HepG2 (cell line): Measurements from ENCODE around the gene LILRB3. TPM values are rescaled to one million over a fixed set of nuclear protein-coding genes. Genes with fewer than 3 reads are reported as not detected.

Experiments used
- BRCA1 ChIP-seq: sonication (generic); formaldehyde crosslinking; IDR thresholded peaks from 2 replicates; pipeline ENCODE4 v1.4.0; 2020; ENCODE audit warnings: missing genetic modification reagents
- CBFB ChIP-seq: sonication (generic); formaldehyde crosslinking; IDR thresholded peaks from 2 replicates; pipeline ENCODE4 v1.4.0; 2020; ENCODE audit warnings: missing genetic modification reagents
- GABPB1 ChIP-seq: IDR thresholded peaks from 2 replicates; pipeline ENCODE4 v1.6.1; 2016; ENCODE audit warnings: mild to moderate bottlenecking, missing genetic modification reagents, moderate library complexity, missing compliant biosample characterization
- KLF15 ChIP-seq: sonication (generic); formaldehyde crosslinking; IDR thresholded peaks from 2 replicates; pipeline ENCODE4 v1.8.1; 2023; ENCODE audit warnings: borderline replicate concordance, mild to moderate bottlenecking, inconsistent platforms, missing genetic modification reagents, mixed read lengths
- PREB ChIP-seq: sonication (generic); formaldehyde crosslinking; IDR thresholded peaks from 2 replicates; pipeline ENCODE4 v1.4.0; 2020; ENCODE audit warnings: missing genetic modification reagents
- RAD21 ChIP-seq: fragments of 450-650 bp; formaldehyde crosslinking; IDR thresholded peaks from 2 replicates; pipeline ENCODE4 v1.5.0; 2020; ENCODE audit warnings: mild to moderate bottlenecking
- SATB2 ChIP-seq: sonication (generic); formaldehyde crosslinking; IDR thresholded peaks from 2 replicates; pipeline ENCODE4 v1.5.0; 2020; ENCODE audit warnings: missing genetic modification reagents
- TERF1 ChIP-seq: sonication (generic); formaldehyde crosslinking; IDR thresholded peaks from 2 replicates; pipeline ENCODE4 v1.8.0; 2022; ENCODE audit warnings: mild to moderate bottlenecking, missing genetic modification reagents, moderate library complexity
- TFE3 ChIP-seq: IDR thresholded peaks from 2 replicates; pipeline ENCODE4 v1.6.1; 2016
- ZBTB25 ChIP-seq: IDR thresholded peaks from 2 replicates; pipeline ENCODE4 v1.6.1; 2018; ENCODE audit warnings: missing genetic modification reagents
- ZHX2 ChIP-seq, 2 experiments: sonication (generic) in 1 of 2; formaldehyde crosslinking in 1 of 2; IDR thresholded peaks; 2 replicates each; pipeline versions ENCODE4 v1.6.1 to v1.9.0; 2014 to 2022; ENCODE audit warnings: antibody characterized with exemption in 1 of 2, borderline replicate concordance in 1 of 2, inconsistent platforms in 1 of 2, low read depth in 1 of 2, missing genetic modification reagents in 1 of 2
- ZNF530 ChIP-seq: sonication (generic); formaldehyde crosslinking; IDR thresholded peaks from 2 replicates; pipeline ENCODE4 v1.5.0; 2020; ENCODE audit warnings: low read depth, mild to moderate bottlenecking, missing genetic modification reagents
- ZNF552 ChIP-seq: sonication (generic); formaldehyde crosslinking; IDR thresholded peaks from 2 replicates; pipeline ENCODE4 v1.9.0; 2022; ENCODE audit warnings: missing genetic modification reagents, mild to moderate bottlenecking, borderline replicate concordance
- ZNF703 ChIP-seq: sonication (generic); formaldehyde crosslinking; IDR thresholded peaks from 2 replicates; pipeline ENCODE4 v1.5.1; 2020; ENCODE audit warnings: missing genetic modification reagents, mild to moderate bottlenecking, moderate library complexity, borderline replicate concordance
- ZNF710 ChIP-seq: sonication (generic); formaldehyde crosslinking; IDR thresholded peaks from 2 replicates; pipeline ENCODE4 v1.5.0; 2020; ENCODE audit warnings: mild to moderate bottlenecking, missing genetic modification reagents, borderline replicate concordance
- polyA plus RNA-seq, 8 experiments: library from polyadenylated mRNA; depleted of rRNA in 3 of 8; stranded (reverse) in 7 of 8; unstranded in 1 of 8; fragments of >200 nt; fragmentation: Illumina TruSeq in 4 of 8; extraction: Trizol in 4 of 8; gene quantifications; 2 replicates each; pipeline versions ENCODE4 v1.2.1 to v1.2.3, GENCODE V29; 2011 to 2016; ENCODE audit warnings: low read depth in 4 of 8, missing spikeins in 1 of 8, mixed read lengths in 1 of 8; ENCODE audit not compliant: insufficient read depth in 1 of 8
- total RNA-seq, 5 experiments: library from RNA; depleted of rRNA; stranded (reverse); fragments of >200 nt; fragmentation: Illumina TruSeq; extraction: Trizol; gene quantifications; 2 replicates each; pipeline ENCODE4 v1.2.3, GENCODE V29; 2016; ENCODE audit warnings: low read depth in 1 of 5

Gene LILRB3
- total and polyA plus RNA-seq, 2 of the 13 experiments (the other 11 are each of a cell fraction or from before 2014, with no cell fraction given), result 0.22 TPM; not detected in 1

- TF ChIP-seq TERF1 (no peak), ZBTB25 (CRISPR knock-in tag) (no peak), CBFB (CRISPR knock-in tag) (peak; percentile 76; the same call in 1 of the 2 replicates), ZNF530 (CRISPR knock-in tag) (no peak), RAD21 (CRISPR knock-in tag) (no peak), ZNF552 (no peak), PREB (CRISPR knock-in tag) (no peak), ZNF703 (CRISPR knock-in tag) (no peak), KLF15 (CRISPR knock-in tag) (no peak), ZHX2 (IDR thresholded peaks at IDR 0.05; ENCODE audit: low read depth) (no peak; the same call in 1 of the 2 replicates), ZHX2 (CRISPR knock-in tag; IDR thresholded peaks at IDR 0.05; ENCODE audit: borderline replicate concordance) (no peak), ZNF710 (peak; percentile 42; the same call in 1 of the 2 replicates), TFE3 (CRISPR knock-in tag) (peak; percentile 67), GABPB1 (no peak), SATB2 (no peak), BRCA1 (CRISPR knock-in tag) (no peak)
Measured at GRCh38 chr19:54209811-54210494, 12.9 kb downstream of the LILRB3 start (continued).
